ENCODE data around the gene FOXP1.

Gene FOXP1

DNA sequence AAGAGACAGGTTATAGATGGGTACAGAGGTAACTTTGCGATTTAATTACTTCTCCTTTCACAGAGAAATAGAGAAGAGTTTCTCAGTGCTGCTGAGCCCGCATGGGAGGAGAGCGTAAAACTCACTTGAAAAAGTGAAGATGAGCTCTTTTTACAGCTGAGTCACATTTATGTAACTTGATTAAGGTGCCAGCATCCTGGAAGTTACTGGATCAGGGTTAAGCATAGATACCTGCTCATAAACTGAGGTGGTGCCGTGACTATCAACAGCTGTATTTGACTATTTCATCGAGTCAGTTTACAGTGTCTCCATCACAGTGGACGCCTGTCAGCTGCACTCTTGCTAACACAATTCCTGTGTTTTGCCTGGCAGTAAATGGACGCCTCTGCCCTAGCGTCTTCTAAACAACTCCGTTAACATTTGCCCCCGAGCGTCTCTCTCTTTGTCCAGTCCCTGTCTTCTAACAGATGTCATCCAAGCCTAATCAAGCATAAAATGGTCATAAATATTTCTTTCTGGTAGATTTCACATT, 414.6 kb downstream of the FOXP1 start:
- TF ChIP-seq ZC3H10 (CRISPR knock-in tag; IDR thresholded peaks at IDR 0.05) (no peak), ESRRG (CRISPR knock-in tag; IDR thresholded peaks at IDR 0.05) (no peak), ZFP30 (CRISPR knock-in tag; IDR thresholded peaks at IDR 0.05) (no peak), ZFP3 (CRISPR knock-in tag; IDR thresholded peaks at IDR 0.05) (no peak), CREB5 (CRISPR knock-in tag; IDR thresholded peaks at IDR 0.05; ENCODE audit: low read depth) (no peak), RARB (CRISPR knock-in tag; IDR thresholded peaks at IDR 0.05) (no peak), ZNF8 (CRISPR knock-in tag; IDR thresholded peaks at IDR 0.05) (no peak), SNAI2 (CRISPR knock-in tag; IDR thresholded peaks at IDR 0.05) (no peak), ZNF565 (CRISPR knock-in tag; conservative IDR thresholded peaks at IDR 0.05; ENCODE audit: low read depth) (no peak), GLIS3 (CRISPR knock-in tag; IDR thresholded peaks at IDR 0.05) (no peak), TCF4 (CRISPR knock-in tag; IDR thresholded peaks at IDR 0.05; ENCODE audit: borderline replicate concordance) (no peak; the same call in 1 of the 2 replicates), TSHZ2 (CRISPR knock-in tag; IDR thresholded peaks at IDR 0.05) (no peak), BACH2 (CRISPR knock-in tag; IDR thresholded peaks at IDR 0.05; ENCODE audit: borderline replicate concordance) (no peak), TOX (CRISPR knock-in tag; IDR thresholded peaks at IDR 0.05; ENCODE audit: borderline replicate concordance) (no peak), OSR1 (CRISPR knock-in tag; IDR thresholded peaks at IDR 0.05) (no peak), ZNF70 (CRISPR knock-in tag; IDR thresholded peaks at IDR 0.05) (no peak), ARNTL (CRISPR knock-in tag; IDR thresholded peaks at IDR 0.05; ENCODE audit: borderline replicate concordance, low read depth) (no peak)
- TF ChIP-seq, protein P1, sequence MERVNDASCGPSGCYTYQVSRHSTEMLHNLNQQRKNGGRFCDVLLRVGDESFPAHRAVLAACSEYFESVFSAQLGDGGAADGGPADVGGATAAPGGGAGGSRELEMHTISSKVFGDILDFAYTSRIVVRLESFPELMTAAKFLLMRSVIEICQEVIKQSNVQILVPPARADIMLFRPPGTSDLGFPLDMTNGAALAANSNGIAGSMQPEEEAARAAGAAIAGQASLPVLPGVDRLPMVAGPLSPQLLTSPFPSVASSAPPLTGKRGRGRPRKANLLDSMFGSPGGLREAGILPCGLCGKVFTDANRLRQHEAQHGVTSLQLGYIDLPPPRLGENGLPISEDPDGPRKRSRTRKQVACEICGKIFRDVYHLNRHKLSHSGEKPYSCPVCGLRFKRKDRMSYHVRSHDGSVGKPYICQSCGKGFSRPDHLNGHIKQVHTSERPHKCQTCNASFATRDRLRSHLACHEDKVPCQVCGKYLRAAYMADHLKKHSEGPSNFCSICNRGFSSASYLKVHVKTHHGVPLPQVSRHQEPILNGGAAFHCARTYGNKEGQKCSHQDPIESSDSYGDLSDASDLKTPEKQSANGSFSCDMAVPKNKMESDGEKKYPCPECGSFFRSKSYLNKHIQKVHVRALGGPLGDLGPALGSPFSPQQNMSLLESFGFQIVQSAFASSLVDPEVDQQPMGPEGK (CRISPR knock-in tag; IDR thresholded peaks at IDR 0.05; ENCODE audit: borderline replicate concordance) = no peak
- TF ChIP-seq, protein P2, sequence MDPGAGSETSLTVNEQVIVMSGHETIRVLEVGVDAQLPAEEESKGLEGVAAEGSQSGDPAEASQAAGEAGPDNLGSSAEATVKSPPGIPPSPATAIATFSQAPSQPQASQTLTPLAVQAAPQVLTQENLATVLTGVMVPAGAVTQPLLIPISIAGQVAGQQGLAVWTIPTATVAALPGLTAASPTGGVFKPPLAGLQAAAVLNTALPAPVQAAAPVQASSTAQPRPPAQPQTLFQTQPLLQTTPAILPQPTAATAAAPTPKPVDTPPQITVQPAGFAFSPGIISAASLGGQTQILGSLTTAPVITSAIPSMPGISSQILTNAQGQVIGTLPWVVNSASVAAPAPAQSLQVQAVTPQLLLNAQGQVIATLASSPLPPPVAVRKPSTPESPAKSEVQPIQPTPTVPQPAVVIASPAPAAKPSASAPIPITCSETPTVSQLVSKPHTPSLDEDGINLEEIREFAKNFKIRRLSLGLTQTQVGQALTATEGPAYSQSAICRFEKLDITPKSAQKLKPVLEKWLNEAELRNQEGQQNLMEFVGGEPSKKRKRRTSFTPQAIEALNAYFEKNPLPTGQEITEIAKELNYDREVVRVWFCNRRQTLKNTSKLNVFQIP (CRISPR knock-in tag; IDR thresholded peaks at IDR 0.05; ENCODE audit: borderline replicate concordance, low read depth) = no peak
- TF ChIP-seq, protein P3, sequence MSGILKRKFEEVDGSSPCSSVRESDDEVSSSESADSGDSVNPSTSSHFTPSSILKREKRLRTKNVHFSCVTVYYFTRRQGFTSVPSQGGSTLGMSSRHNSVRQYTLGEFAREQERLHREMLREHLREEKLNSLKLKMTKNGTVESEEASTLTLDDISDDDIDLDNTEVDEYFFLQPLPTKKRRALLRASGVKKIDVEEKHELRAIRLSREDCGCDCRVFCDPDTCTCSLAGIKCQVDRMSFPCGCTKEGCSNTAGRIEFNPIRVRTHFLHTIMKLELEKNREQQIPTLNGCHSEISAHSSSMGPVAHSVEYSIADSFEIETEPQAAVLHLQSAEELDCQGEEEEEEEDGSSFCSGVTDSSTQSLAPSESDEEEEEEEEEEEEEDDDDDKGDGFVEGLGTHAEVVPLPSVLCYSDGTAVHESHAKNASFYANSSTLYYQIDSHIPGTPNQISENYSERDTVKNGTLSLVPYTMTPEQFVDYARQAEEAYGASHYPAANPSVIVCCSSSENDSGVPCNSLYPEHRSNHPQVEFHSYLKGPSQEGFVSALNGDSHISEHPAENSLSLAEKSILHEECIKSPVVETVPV (CRISPR knock-in tag; IDR thresholded peaks at IDR 0.05) = no peak
- peak; percentile 87 for ATAC-seq

DNA sequence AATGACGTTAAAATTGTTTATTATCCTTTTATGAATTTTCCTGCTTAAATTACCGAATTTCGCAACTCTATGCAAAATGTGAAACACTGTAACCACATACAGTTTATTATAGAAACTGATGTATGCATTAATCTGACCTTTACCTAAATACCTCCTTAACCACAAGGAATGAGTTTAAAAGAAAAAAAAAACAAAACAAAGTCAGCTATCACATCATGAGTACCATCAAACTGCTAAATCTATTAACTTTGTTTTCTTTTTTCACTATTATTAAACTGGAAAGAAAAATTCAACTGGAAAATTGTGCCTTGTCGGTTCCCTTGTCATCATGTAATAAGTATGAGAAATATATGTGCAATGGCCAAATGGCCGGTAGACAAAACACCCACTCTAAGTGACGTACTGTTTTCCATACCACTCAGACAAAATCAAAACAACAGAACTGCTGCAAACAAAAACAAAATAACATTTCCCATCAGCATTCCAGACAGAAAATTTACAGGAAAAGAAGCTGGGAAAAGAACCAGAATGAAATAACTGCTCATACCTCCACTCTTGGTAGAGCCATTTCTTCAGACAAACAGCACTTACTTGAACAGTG, 415.3 kb downstream of the FOXP1 start:
- TF ChIP-seq, protein P2 (CRISPR knock-in tag; IDR thresholded peaks at IDR 0.05; ENCODE audit: borderline replicate concordance, low read depth) = no peak
- no peak for TF ChIP-seq ZNF565 (CRISPR knock-in tag; conservative IDR thresholded peaks at IDR 0.05; ENCODE audit: low read depth)
- TF ChIP-seq ZNF70 (CRISPR knock-in tag; IDR thresholded peaks at IDR 0.05) = no peak
- TF ChIP-seq ZFP3 (CRISPR knock-in tag; IDR thresholded peaks at IDR 0.05) = no peak
- TF ChIP-seq CSDC2 (CRISPR knock-in tag; IDR thresholded peaks at IDR 0.05) = no peak
- no peak for TF ChIP-seq OSR1 (CRISPR knock-in tag; IDR thresholded peaks at IDR 0.05)
- TF ChIP-seq TCF4 (CRISPR knock-in tag; IDR thresholded peaks at IDR 0.05; ENCODE audit: borderline replicate concordance) = no peak
- no peak for TF ChIP-seq ZC3H10 (CRISPR knock-in tag; IDR thresholded peaks at IDR 0.05)
- TF ChIP-seq GLIS3 (CRISPR knock-in tag; IDR thresholded peaks at IDR 0.05) = no peak
- no peak for TF ChIP-seq ARNTL (CRISPR knock-in tag; IDR thresholded peaks at IDR 0.05; ENCODE audit: borderline replicate concordance, low read depth)
- no peak for TF ChIP-seq TOX (CRISPR knock-in tag; IDR thresholded peaks at IDR 0.05; ENCODE audit: borderline replicate concordance)
- ATAC-seq = peak; percentile 39; the same call in 2 of the 3 replicates

Measured in SK-N-SH treated with all-trans-retinoic acid at 6 μM for 48 hours (cell line).